HepG2 (cell line): ENCODE results near the gene ZDHHC6. TPM values are rescaled to one million over a fixed set of nuclear protein-coding genes. Genes with fewer than 3 reads are reported as not detected.

Experiments
- ATAC-seq: fragments of 200-7000 bp; cut with Tn5 transposase; 3 replicates; pipeline ENCODE4 v1.9.1; 2020; ENCODE audit warnings: mild to moderate bottlenecking, moderate library complexity
- BruUV-seq: library from RNA; stranded (reverse); fragments of 400-500 nt; replicated peaks from 2 replicates; lab custom pipeline; 2021; lab: Mats Ljungman, UMichigan
- CTCF ChIA-PET: fragments of 300-600 bp; formaldehyde crosslinking; extraction: SDS; loops from one replicate; lab custom pipeline; 2021; ENCODE audit warnings: low total read pairs, inconsistent platforms, low intra/inter-chr PET ratio; lab: Yijun Ruan, JAX
- POLR2A ChIA-PET: fragments of 350-600 bp; sonication (Branson Sonifier 250); formaldehyde crosslinking; loops from one replicate; lab custom pipeline; 2020; ENCODE audit warnings: antibody characterized with exemption, inconsistent platforms; lab: Yijun Ruan, JAX
- DNase-seq: peaks from one replicate; pipeline ENCODE4 v3.0.0-alpha.2; 2015; ENCODE audit warnings: low spot score
- FAIRE-seq: peaks from 3 replicates; lab custom pipeline; 2011; peaks lifted over from hg19 to GRCh38; lab: Jason Lieb, UNC
- H2AFZ ChIP-seq: one replicate; pipeline ENCODE4 v1.6.1; 2011; ENCODE audit warnings: low read length, inconsistent platforms
- H3K27ac ChIP-seq: fragments of 300-600 bp; 3 replicates; pipeline ENCODE4 v1.8.0; 2011; ENCODE audit warnings: mixed run types, mild to moderate bottlenecking, mixed read lengths, low read length, inconsistent platforms; ENCODE audit not compliant: insufficient read depth; ENCODE audit errors: extremely low read length
- H3K27me3 ChIP-seq, 2 experiments: fragments of 200-600 bp in 1 of 2; 2 replicates in 1 of 2; 3 replicates in 1 of 2; pipeline versions ENCODE4 v1.6.0 to v1.8.0; 2011; ENCODE audit warnings: low read length in 2 of 2, mild to moderate bottlenecking in 2 of 2, moderate library complexity in 2 of 2, inconsistent platforms in 1 of 2; ENCODE audit not compliant: insufficient read depth in 2 of 2, control insufficient read depth in 1 of 2
- H3K36me3 ChIP-seq, 2 experiments: fragments of 200-600 bp in 1 of 2; replicated peaks in 1 of 2; 2 replicates in 1 of 2; 3 replicates in 1 of 2; pipeline versions ENCODE4 v1.5.1 to v1.8.0; 2011; ENCODE audit warnings: low read length in 2 of 2, inconsistent platforms in 1 of 2; ENCODE audit not compliant: insufficient read depth in 2 of 2, control insufficient read depth in 1 of 2
- H3K4me1 ChIP-seq: 2 replicates; pipeline ENCODE4 v1.5.1; 2012; ENCODE audit warnings: low read length, inconsistent platforms; ENCODE audit not compliant: insufficient read depth
- H3K4me2 ChIP-seq: 2 replicates; pipeline ENCODE4 v1.6.0; 2011; ENCODE audit warnings: low read depth, low read length, inconsistent platforms
- H3K4me3 ChIP-seq, 3 experiments: fragments of 200-600 bp in 1 of 3; sonication (generic), shearing (Covaris generic) in 1 of 3; replicated peaks in 1 of 3; 2 replicates each; pipeline ENCODE4 v1.5.1; 2011 to 2016; ENCODE audit warnings: low read length in 3 of 3, inconsistent platforms in 2 of 3, low read depth in 2 of 3, mild to moderate bottlenecking in 2 of 3, control low read depth in 1 of 3, mixed read lengths in 1 of 3; ENCODE audit not compliant: insufficient read depth in 1 of 3
- H3K79me2 ChIP-seq: one replicate; pipeline ENCODE4 v1.6.1; 2011; ENCODE audit warnings: low read length, inconsistent platforms; ENCODE audit not compliant: insufficient read depth
- H3K9ac ChIP-seq: 2 replicates; pipeline ENCODE4 v1.6.0; 2011; ENCODE audit warnings: mild to moderate bottlenecking, low read depth, low read length, inconsistent platforms; ENCODE audit not compliant: insufficient read depth
- H3K9me3 ChIP-seq: 2 replicates; pipeline ENCODE4 v1.5.1; 2012; ENCODE audit warnings: mild to moderate bottlenecking, low read length
- H4K20me1 ChIP-seq: 2 replicates; pipeline ENCODE4 v1.6.0; 2011; ENCODE audit warnings: inconsistent platforms, mild to moderate bottlenecking, low read length, moderate library complexity; ENCODE audit not compliant: insufficient read depth
- FOXA3 ChIP-seq: IDR thresholded peaks from 2 replicates; pipeline ENCODE4 v1.6.1; 2016; ENCODE audit warnings: missing genetic modification reagents, missing compliant biosample characterization
- IRF9 ChIP-seq: sonication (generic); formaldehyde crosslinking; IDR thresholded peaks from 2 replicates; pipeline ENCODE4 v1.8.0; 2022; ENCODE audit warnings: missing genetic modification reagents, mild to moderate bottlenecking, borderline replicate concordance
- ISX ChIP-seq: sonication (generic); formaldehyde crosslinking; conservative IDR thresholded peaks from 2 replicates; pipeline ENCODE4 v1.5.0; 2020; ENCODE audit warnings: missing genetic modification reagents
- KAT7 ChIP-seq: IDR thresholded peaks from 2 replicates; pipeline ENCODE4 v1.6.1; 2018; ENCODE audit warnings: borderline replicate concordance, missing compliant biosample characterization
- MAX ChIP-seq: IDR thresholded peaks from 2 replicates; pipeline ENCODE4 v1.6.1; 2012; ENCODE audit warnings: inconsistent platforms
- RBAK ChIP-seq: sonication (generic); formaldehyde crosslinking; IDR thresholded peaks from 2 replicates; pipeline ENCODE4 v1.5.1; 2020; ENCODE audit warnings: mild to moderate bottlenecking, missing genetic modification reagents
- RBFOX2 ChIP-seq: fragments of 200-400 bp; formaldehyde crosslinking; IDR thresholded peaks from 2 replicates; pipeline ENCODE4 v1.6.1; 2017; ENCODE audit warnings: low read depth, mild to moderate bottlenecking, low read length
- TCF7 ChIP-seq: sonication (generic); IDR thresholded peaks from 2 replicates; pipeline ENCODE4 v1.6.1; 2016; ENCODE audit warnings: antibody characterized with exemption, low read depth
- TSC22D2 ChIP-seq: sonication (generic); formaldehyde crosslinking; IDR thresholded peaks from 2 replicates; pipeline ENCODE4 v1.5.1; 2020; ENCODE audit warnings: missing genetic modification reagents, mild to moderate bottlenecking, borderline replicate concordance
- ZKSCAN5 ChIP-seq: sonication (generic); formaldehyde crosslinking; IDR thresholded peaks from 2 replicates; pipeline ENCODE4 v1.5.1; 2020; ENCODE audit warnings: mild to moderate bottlenecking, missing genetic modification reagents
- ZNF138 ChIP-seq: sonication (generic); formaldehyde crosslinking; IDR thresholded peaks from 2 replicates; pipeline ENCODE4 v1.5.0; 2020; ENCODE audit warnings: mild to moderate bottlenecking, low read depth, missing genetic modification reagents
- ZNF205 ChIP-seq: IDR thresholded peaks from 2 replicates; pipeline ENCODE4 v1.6.1; 2018; ENCODE audit warnings: missing biosample characterization, missing genetic modification reagents
- ZNF547 ChIP-seq: sonication (generic); formaldehyde crosslinking; IDR thresholded peaks from 2 replicates; pipeline ENCODE4 v1.5.1; 2020; ENCODE audit warnings: mild to moderate bottlenecking, missing genetic modification reagents
- ZNF816 ChIP-seq: sonication (generic); formaldehyde crosslinking; IDR thresholded peaks from 2 replicates; pipeline ENCODE4 v1.8.0; 2022; ENCODE audit warnings: missing genetic modification reagents, mild to moderate bottlenecking, borderline replicate concordance
- WGBS: methylation state at CpG from one replicate; pipeline ENCODE4 v1.1.6; 2017; ENCODE audit warnings: low lambda C conversion rate; 5-methylcytosine and 5-hydroxymethylcytosine counted together
- in situ Hi-C: cut with HindIII; loops from 2 replicates; pipeline ENCODE4 v1.10.0; 2017; ENCODE audit warnings: low pct_unique_long_range_greater_than_20kb; ENCODE audit not compliant: extremely low pct_ligation_motif_present
- intact Hi-C: fragments of 100-400 bp; cut with micrococcal nuclease; formaldehyde crosslinking; loops from one replicate; pipeline ENCODE4 v1.10.0; 2022; ENCODE audit not compliant: unreplicated experiment
- polyA plus RNA-seq, 8 experiments: library from polyadenylated mRNA; depleted of rRNA in 3 of 8; stranded (reverse) in 7 of 8; unstranded in 1 of 8; fragments of >200 nt; fragmentation: Illumina TruSeq in 4 of 8; extraction: Trizol in 4 of 8; gene quantifications; 2 replicates each; pipeline versions ENCODE4 v1.2.1 to v1.2.3, GENCODE V29; 2011 to 2016; ENCODE audit warnings: low read depth in 4 of 8, missing spikeins in 1 of 8, mixed read lengths in 1 of 8; ENCODE audit not compliant: insufficient read depth in 1 of 8
- total RNA-seq, 5 experiments: library from RNA; depleted of rRNA; stranded (reverse); fragments of >200 nt; fragmentation: Illumina TruSeq; extraction: Trizol; gene quantifications; 2 replicates each; pipeline ENCODE4 v1.2.3, GENCODE V29; 2016; ENCODE audit warnings: low read depth in 1 of 5

Gene ZDHHC6
- total and polyA plus RNA-seq, 2 of the 13 experiments (the other 11 are each of a cell fraction or from before 2014, with no cell fraction given), result 20.9 to 49.4 TPM

- in situ Hi-C loops, result no loop called here
- Histone ChIP-seq H2AFZ (no peak overlapping the region), H3K79me2 (no peaks in the 10 kb centered on the region), H4K20me1 (no peaks in the 10 kb centered on the region), H3K27me3 (no peaks in the 10 kb centered on the region), H3K4me1 (no peaks in the 10 kb centered on the region), H3K4me3 (no peak overlapping the region), H3K27ac (no peak overlapping the region), H3K36me3 (peaks cover 26 to 59% of the 10 kb centered on the region in 2 experiments), H3K4me2 (no peak overlapping the region), H3K9ac (no peak overlapping the region), H3K9me3 (no peaks in the 10 kb centered on the region)
- BruUV-seq, result no TSS peak
- DNase-seq (no peak), ATAC-seq (no peak), FAIRE-seq (no peak)
- ChIA-PET CTCF (no interaction called here), POLR2A (no interaction called here)
- 98% methylated on average over 3 of the region's 3 CpGs for WGBS
- TF ChIP-seq FOXA3 (CRISPR knock-in tag) (no peak), RBFOX2 (no peak), IRF9 (CRISPR knock-in tag) (no peak), ISX (CRISPR knock-in tag) (no peak), TSC22D2 (CRISPR knock-in tag) (no peak), ZNF205 (CRISPR knock-in tag) (no peak), ZNF547 (no peak), KAT7 (CRISPR knock-in tag) (no peak), ZKSCAN5 (CRISPR knock-in tag) (no peak), MAX (no peak), ZNF138 (CRISPR knock-in tag) (no peak), TCF7 (no peak), ZNF816 (CRISPR knock-in tag) (no peak), RBAK (no peak)
- intact Hi-C loops, result no loop called here
These were observed 25.0 kb downstream of the ZDHHC6 start for GRCh38 chr10:112421731-112422130.
